HepG2 (cell line): Measurements from ENCODE around the gene STAMBPL1. TPM values are rescaled to one million over a fixed set of nuclear protein-coding genes. Genes with fewer than 3 reads are reported as not detected.

ENCODE experiments used
- BHLHE40 ChIP-seq: IDR thresholded peaks from 2 replicates; pipeline ENCODE4 v1.6.1; 2011; ENCODE audit warnings: low read length, improper control_type of control experiment
- BRCA1 ChIP-seq: sonication (generic); formaldehyde crosslinking; IDR thresholded peaks from 2 replicates; pipeline ENCODE4 v1.4.0; 2020; ENCODE audit warnings: missing genetic modification reagents
- ELF3 ChIP-seq: IDR thresholded peaks from 2 replicates; pipeline ENCODE4 v1.6.1; 2016; ENCODE audit warnings: missing genetic modification reagents, missing compliant biosample characterization
- ELK4 ChIP-seq: sonication (generic); formaldehyde crosslinking; IDR thresholded peaks from 2 replicates; pipeline ENCODE4 v1.9.0; 2021; ENCODE audit warnings: missing genetic modification reagents, borderline replicate concordance
- FLYWCH1 ChIP-seq: sonication (generic); formaldehyde crosslinking; IDR thresholded peaks from 2 replicates; pipeline ENCODE4 v1.8.1; 2023; ENCODE audit warnings: mild to moderate bottlenecking, missing genetic modification reagents
- HNRNPK ChIP-seq: fragments of 200-400 bp; formaldehyde crosslinking; IDR thresholded peaks from 2 replicates; pipeline ENCODE4 v1.6.1; 2018; ENCODE audit warnings: low read length, low read depth, moderate library complexity, mild to moderate bottlenecking; ENCODE audit not compliant: poor library complexity, severe bottlenecking
- HOXA5 ChIP-seq: sonication (generic); formaldehyde crosslinking; IDR thresholded peaks from 2 replicates; pipeline ENCODE4 v1.4.0; 2020; ENCODE audit warnings: missing genetic modification reagents
- PLRG1 ChIP-seq: fragments of 450-650 bp; conservative IDR thresholded peaks from 2 replicates; pipeline ENCODE4 v1.6.1; 2016
- RXRA ChIP-seq: sonication (generic); formaldehyde crosslinking; IDR thresholded peaks from 2 replicates; pipeline ENCODE4 v1.5.1; 2020; ENCODE audit warnings: missing genetic modification reagents
- SETDB1 ChIP-seq: sonication (generic); formaldehyde crosslinking; IDR thresholded peaks from 2 replicates; pipeline ENCODE4 v1.5.1; 2020; ENCODE audit warnings: missing genetic modification reagents, mild to moderate bottlenecking, borderline replicate concordance
- SMC3 ChIP-seq: IDR thresholded peaks from 2 replicates; pipeline ENCODE4 v1.6.1; 2011; ENCODE audit warnings: low read length, improper control_type of control experiment
- SNRNP70 ChIP-seq: fragments of 200-400 bp; formaldehyde crosslinking; IDR thresholded peaks from 2 replicates; pipeline ENCODE4 v1.6.1; 2017; ENCODE audit warnings: mild to moderate bottlenecking, low read depth, low read length, moderate library complexity
- TBP ChIP-seq: sonication (generic); formaldehyde crosslinking; IDR thresholded peaks from 2 replicates; pipeline ENCODE4 v1.5.0; 2020; ENCODE audit warnings: missing genetic modification reagents
- ZNF292 ChIP-seq: sonication (generic); formaldehyde crosslinking; IDR thresholded peaks from 2 replicates; pipeline ENCODE4 v1.8.1; 2022; ENCODE audit warnings: mild to moderate bottlenecking, low read depth, missing genetic modification reagents, borderline replicate concordance
- ZNF614 ChIP-seq: IDR thresholded peaks from 2 replicates; pipeline ENCODE4 v1.6.1; 2018; ENCODE audit warnings: missing biosample characterization, missing genetic modification reagents, inconsistent platforms, borderline replicate concordance
- ZNF616 ChIP-seq: sonication (generic); formaldehyde crosslinking; IDR thresholded peaks from 2 replicates; pipeline ENCODE4 v1.5.0; 2020; ENCODE audit warnings: low read depth, mild to moderate bottlenecking, missing genetic modification reagents
- ZNF619 ChIP-seq: sonication (generic); formaldehyde crosslinking; IDR thresholded peaks from 2 replicates; pipeline ENCODE4 v1.4.0; 2020; ENCODE audit warnings: mild to moderate bottlenecking, missing genetic modification reagents
- ZNF704 ChIP-seq: sonication (generic); formaldehyde crosslinking; IDR thresholded peaks from 2 replicates; pipeline ENCODE4 v1.8.1; 2023; ENCODE audit warnings: mild to moderate bottlenecking, inconsistent platforms, moderate library complexity, missing genetic modification reagents, borderline replicate concordance
- ZNF746 ChIP-seq: sonication (generic); formaldehyde crosslinking; IDR thresholded peaks from 2 replicates; pipeline ENCODE4 v1.8.0; 2022; ENCODE audit warnings: mild to moderate bottlenecking, missing genetic modification reagents
- ZNF780A ChIP-seq: sonication (generic); formaldehyde crosslinking; IDR thresholded peaks from 2 replicates; pipeline ENCODE4 v1.8.0; 2022; ENCODE audit warnings: mild to moderate bottlenecking, missing genetic modification reagents, moderate library complexity
- ZNF788 ChIP-seq: sonication (generic); formaldehyde crosslinking; IDR thresholded peaks from 2 replicates; pipeline ENCODE4 v1.5.0; 2020; ENCODE audit warnings: mild to moderate bottlenecking, missing genetic modification reagents, borderline replicate concordance
- ZSCAN12 ChIP-seq: sonication (generic); formaldehyde crosslinking; IDR thresholded peaks from 2 replicates; pipeline ENCODE4 v1.9.0; 2021; ENCODE audit warnings: mild to moderate bottlenecking, missing genetic modification reagents
- ZSCAN29 ChIP-seq: sonication (generic); formaldehyde crosslinking; conservative IDR thresholded peaks from 2 replicates; pipeline ENCODE4 v1.4.0; 2020; ENCODE audit warnings: mild to moderate bottlenecking, missing genetic modification reagents
- ZSCAN5A ChIP-seq: sonication (generic); formaldehyde crosslinking; IDR thresholded peaks from 2 replicates; pipeline ENCODE4 v1.8.0; 2022; ENCODE audit warnings: mild to moderate bottlenecking, missing genetic modification reagents, borderline replicate concordance
- ZUFSP ChIP-seq: sonication (generic); formaldehyde crosslinking; IDR thresholded peaks from 2 replicates; pipeline ENCODE4 v1.9.0; 2021; ENCODE audit warnings: missing genetic modification reagents, mild to moderate bottlenecking, borderline replicate concordance
- polyA plus RNA-seq, 8 experiments: library from polyadenylated mRNA; depleted of rRNA in 3 of 8; stranded (reverse) in 7 of 8; unstranded in 1 of 8; fragments of >200 nt; fragmentation: Illumina TruSeq in 4 of 8; extraction: Trizol in 4 of 8; gene quantifications; 2 replicates each; pipeline versions ENCODE4 v1.2.1 to v1.2.3, GENCODE V29; 2011 to 2016; ENCODE audit warnings: low read depth in 4 of 8, missing spikeins in 1 of 8, mixed read lengths in 1 of 8; ENCODE audit not compliant: insufficient read depth in 1 of 8
- total RNA-seq, 5 experiments: library from RNA; depleted of rRNA; stranded (reverse); fragments of >200 nt; fragmentation: Illumina TruSeq; extraction: Trizol; gene quantifications; 2 replicates each; pipeline ENCODE4 v1.2.3, GENCODE V29; 2016; ENCODE audit warnings: low read depth in 1 of 5
- TF ChIP-seq, protein P1 (sequence below): sonication (generic); formaldehyde crosslinking; IDR thresholded peaks from 2 replicates; pipeline ENCODE4 v1.4.0; 2020; ENCODE audit warnings: missing genetic modification reagents

Gene STAMBPL1
- total and polyA plus RNA-seq, 2 of the 13 experiments (the other 11 are each of a cell fraction or from before 2014, with no cell fraction given) = 1.4 to 1.5 TPM

DNA sequence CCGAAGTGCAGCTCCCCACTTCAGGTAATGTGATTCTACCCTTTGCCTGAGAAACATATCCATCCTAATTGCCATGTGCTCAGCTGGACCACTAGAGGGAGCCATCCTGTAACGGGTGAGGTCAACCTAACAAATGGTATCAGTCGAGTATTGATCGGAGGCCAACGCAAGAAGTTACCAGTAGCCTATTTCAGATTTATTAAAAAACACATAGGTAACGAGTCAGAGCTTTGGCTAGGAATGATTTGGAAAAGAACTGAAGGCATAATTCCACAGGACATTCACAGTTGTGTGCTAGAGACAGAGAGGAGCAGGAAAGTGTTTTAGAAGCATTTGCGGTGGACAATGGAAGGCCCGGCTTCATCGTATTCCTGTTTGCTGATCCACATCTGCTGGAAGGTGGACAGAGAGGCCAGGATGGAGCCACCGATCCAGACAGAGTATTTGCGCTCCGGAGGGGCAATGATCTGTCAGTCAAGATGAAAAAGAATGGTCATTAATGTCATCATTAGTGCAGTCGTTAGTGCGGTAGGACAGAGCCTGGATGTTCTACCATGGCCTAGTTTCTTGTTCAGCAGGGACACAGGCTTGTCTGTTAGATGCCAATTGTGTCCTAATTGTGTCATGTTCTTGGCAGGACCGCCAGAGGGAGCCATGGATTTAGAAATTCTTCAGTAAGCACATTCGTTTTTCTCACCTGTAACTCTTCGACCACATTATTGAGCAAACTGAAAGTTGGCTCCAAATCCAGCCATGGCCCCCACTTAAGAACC is 55.0 kb downstream of the STAMBPL1 start (continued):
- TF ChIP-seq ZSCAN5A (CRISPR knock-in tag) (no peak), FLYWCH1 (CRISPR knock-in tag) (no peak), ZNF788 (CRISPR knock-in tag) (no peak), TBP (no peak), HNRNPK (no peak), HOXA5 (CRISPR knock-in tag) (no peak), BRCA1 (CRISPR knock-in tag) (no peak), SETDB1 (CRISPR knock-in tag) (no peak), ZUFSP (no peak), BHLHE40 (0 out of 2 replicates have a peak, but pooled peaks have one; percentile 27), ZNF780A (CRISPR knock-in tag) (no peak), ZNF616 (CRISPR knock-in tag) (no peak), SMC3 (peak; percentile 71), ZNF614 (CRISPR knock-in tag) (0 out of 2 replicates have a peak, but pooled peaks have one; percentile 8), ELK4 (no peak), ELF3 (CRISPR knock-in tag) (no peak), ZNF704 (CRISPR knock-in tag) (no peak), SNRNP70 (no peak), ZSCAN12 (CRISPR knock-in tag) (no peak), RXRA (CRISPR knock-in tag) (no peak), ZSCAN29 (CRISPR knock-in tag) (no peak), ZNF746 (CRISPR knock-in tag) (no peak), ZNF292 (CRISPR knock-in tag) (no peak), PLRG1 (no peak), ZNF619 (CRISPR knock-in tag) (no peak)
- TF ChIP-seq, protein P1, sequence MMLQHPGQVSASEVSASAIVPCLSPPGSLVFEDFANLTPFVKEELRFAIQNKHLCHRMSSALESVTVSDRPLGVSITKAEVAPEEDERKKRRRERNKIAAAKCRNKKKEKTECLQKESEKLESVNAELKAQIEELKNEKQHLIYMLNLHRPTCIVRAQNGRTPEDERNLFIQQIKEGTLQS (CRISPR knock-in tag) = no peak
